PC-9 (cell line): ENCODE data around the gene ZNF408.

ENCODE experiments used
- EZH2 ChIP-seq: fragments of 200-600 bp; sonication (generic); IDR thresholded peaks from 2 replicates; pipeline ENCODE4 v1.8.0; 2017; ENCODE audit warnings: antibody characterized with exemption, low read depth
- TF ChIP-seq, protein P1 (sequence below): fragments of 200-600 bp; sonication (generic); conservative IDR thresholded peaks from 2 replicates; pipeline ENCODE4 v1.6.1; 2017; ENCODE audit warnings: mixed run types, antibody characterized with exemption, mild to moderate bottlenecking, moderate library complexity

- TF ChIP-seq, protein P1, sequence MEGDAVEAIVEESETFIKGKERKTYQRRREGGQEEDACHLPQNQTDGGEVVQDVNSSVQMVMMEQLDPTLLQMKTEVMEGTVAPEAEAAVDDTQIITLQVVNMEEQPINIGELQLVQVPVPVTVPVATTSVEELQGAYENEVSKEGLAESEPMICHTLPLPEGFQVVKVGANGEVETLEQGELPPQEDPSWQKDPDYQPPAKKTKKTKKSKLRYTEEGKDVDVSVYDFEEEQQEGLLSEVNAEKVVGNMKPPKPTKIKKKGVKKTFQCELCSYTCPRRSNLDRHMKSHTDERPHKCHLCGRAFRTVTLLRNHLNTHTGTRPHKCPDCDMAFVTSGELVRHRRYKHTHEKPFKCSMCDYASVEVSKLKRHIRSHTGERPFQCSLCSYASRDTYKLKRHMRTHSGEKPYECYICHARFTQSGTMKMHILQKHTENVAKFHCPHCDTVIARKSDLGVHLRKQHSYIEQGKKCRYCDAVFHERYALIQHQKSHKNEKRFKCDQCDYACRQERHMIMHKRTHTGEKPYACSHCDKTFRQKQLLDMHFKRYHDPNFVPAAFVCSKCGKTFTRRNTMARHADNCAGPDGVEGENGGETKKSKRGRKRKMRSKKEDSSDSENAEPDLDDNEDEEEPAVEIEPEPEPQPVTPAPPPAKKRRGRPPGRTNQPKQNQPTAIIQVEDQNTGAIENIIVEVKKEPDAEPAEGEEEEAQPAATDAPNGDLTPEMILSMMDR: no peak
- no peak for TF ChIP-seq EZH2
Measured at GRCh38 chr11:46711303-46711702, 10.5 kb downstream of the ZNF408 start.
